NT2/D1 (cell line): ENCODE measurements around the gene MAB21L2.
"Not testable (repeated sequence)": the region's sequence is repeated elsewhere in the genome, so short reads cannot be mapped to it uniquely, and the experiment has no call there.

ENCODE experiments used
- DNase-seq: peaks from one replicate; pipeline ENCODE4 v3.0.0-alpha.2; 2011; ENCODE audit warnings: low read depth, low spot score
- H3K27me3 ChIP-seq: 2 replicates; pipeline ENCODE4 v1.6.0; 2011; ENCODE audit warnings: mild to moderate bottlenecking; ENCODE audit not compliant: insufficient read length, insufficient read depth
- H3K36me3 ChIP-seq: 2 replicates; pipeline ENCODE4 v1.6.1; 2011; ENCODE audit warnings: mild to moderate bottlenecking, low read length, mixed read lengths; ENCODE audit not compliant: insufficient read depth, insufficient read length
- H3K4me1 ChIP-seq: 2 replicates; pipeline ENCODE4 v1.5.1; 2011; ENCODE audit not compliant: insufficient read depth, insufficient read length
- H3K4me3 ChIP-seq: 2 replicates; pipeline ENCODE4 v1.5.1; 2011; ENCODE audit warnings: low read depth; ENCODE audit not compliant: insufficient read length
- H3K9ac ChIP-seq: 2 replicates; pipeline ENCODE4 v1.6.0; 2011; ENCODE audit warnings: low read depth; ENCODE audit not compliant: insufficient read length
- H3K9me3 ChIP-seq: 2 replicates; pipeline ENCODE4 v1.5.1; 2011; ENCODE audit warnings: mild to moderate bottlenecking, low read length; ENCODE audit not compliant: insufficient read depth
- SUZ12 ChIP-seq: IDR thresholded peaks from 2 replicates; pipeline ENCODE4 v1.6.1; 2011; ENCODE audit not compliant: insufficient read length, insufficient read depth; ENCODE audit errors: extremely low read depth
- YY1 ChIP-seq: IDR thresholded peaks from 2 replicates; pipeline ENCODE4 v1.6.1; 2011; ENCODE audit not compliant: insufficient read length, insufficient read depth
- ZNF274 ChIP-seq: IDR thresholded peaks from 2 replicates; pipeline ENCODE4 v1.6.1; 2011; ENCODE audit warnings: mild to moderate bottlenecking, low read depth, low read length

The MAB21L2 gene

GRCh38 chr4:150582146-150582872 is at the start of gene MAB21L2:
Gene MAB21L2, plus strand, starts transcription at chr4:150582151. Its CDS starts 879 bp downstream, at chr4:150583030.
- Histone ChIP-seq H3K9ac (peak within 1 kb of the TSS; percentile 64), H3K36me3 (no peaks in the 10 kb centered on the region), H3K4me3 (peak within 1 kb of the TSS; percentile 45), H3K27me3 (peaks cover 81% of the 10 kb centered on the region), H3K4me1 (peaks cover 3% of the 10 kb centered on the region), H3K9me3 (no peaks in the 10 kb centered on the region)
- DNase-seq: no peak
- TF ChIP-seq YY1 (no peak), ZNF274 (no peak), SUZ12 (no peak)

- Histone ChIP-seq H3K4me3 (no peak overlapping the region), H3K9ac (no peak overlapping the region), H3K36me3 (no peaks in the 10 kb centered on the region), H3K27me3 (no peaks in the 10 kb centered on the region), H3K9me3 (no peaks in the 10 kb centered on the region), H3K4me1 (no peaks in the 10 kb centered on the region)
- DNase-seq: no peak
- TF ChIP-seq YY1 (no peak), SUZ12 (no peak), ZNF274 (no peak)
Measured at GRCh38 chr4:150533673-150534072, 48.3 kb upstream of the MAB21L2 start.

- H3K4me1 ChIP-seq: no peaks in the 10 kb centered on the region
Measured at GRCh38 chr4:150534818-150535217, 47.1 kb upstream of the MAB21L2 start.

GRCh38 chr4:150537911-150538310 is 44.0 kb upstream of the MAB21L2 start:
- H3K9ac ChIP-seq, DNase-seq, H3K27me3 ChIP-seq, H3K9me3 ChIP-seq, H3K4me1 ChIP-seq, H3K36me3 ChIP-seq, H3K4me3 ChIP-seq: not testable (repeated sequence)

More at GRCh38 chr4:150534818-150535217, 47.1 kb upstream of the MAB21L2 start:
- DNase-seq: no peak
- TF ChIP-seq YY1 (no peak), SUZ12 (no peak), ZNF274 (no peak)
- Histone ChIP-seq H3K27me3 (no peaks in the 10 kb centered on the region), H3K4me3 (no peak overlapping the region), H3K9me3 (no peaks in the 10 kb centered on the region), H3K36me3 (no peaks in the 10 kb centered on the region), H3K9ac (no peak overlapping the region)

- DNase-seq: no peak
- Histone ChIP-seq H3K9ac (no peak overlapping the region), H3K27me3 (no peaks in the 10 kb centered on the region), H3K4me1 (no peaks in the 10 kb centered on the region), H3K4me3 (no peak overlapping the region), H3K36me3 (no peaks in the 10 kb centered on the region), H3K9me3 (no peaks in the 10 kb centered on the region)
- no peak for TF ChIP-seq YY1
- TF ChIP-seq SUZ12: no peak
- no peak for TF ChIP-seq ZNF274
Measured at GRCh38 chr4:150540536-150540935, 41.4 kb upstream of the MAB21L2 start.

GRCh38 chr4:150540959-150541360 is 41.0 kb upstream of the MAB21L2 start:
- H3K36me3 ChIP-seq: no peaks in the 10 kb centered on the region
- DNase-seq: no peak
- TF ChIP-seq SUZ12 (no peak), ZNF274 (no peak), YY1 (no peak)
- no peaks in the 10 kb centered on the region for H3K4me1 ChIP-seq
- H3K9ac ChIP-seq: no peak overlapping the region
- H3K4me3 ChIP-seq: no peak overlapping the region
- no peaks in the 10 kb centered on the region for H3K27me3 ChIP-seq
- H3K9me3 ChIP-seq: no peaks in the 10 kb centered on the region

GRCh38 chr4:150541681-150542080 is 40.3 kb upstream of the MAB21L2 start:
- Histone ChIP-seq H3K4me3 (no peak overlapping the region), H3K36me3 (no peaks in the 10 kb centered on the region), H3K9ac (no peak overlapping the region), H3K27me3 (no peaks in the 10 kb centered on the region), H3K4me1 (no peaks in the 10 kb centered on the region), H3K9me3 (no peaks in the 10 kb centered on the region)
- TF ChIP-seq YY1 (no peak), ZNF274 (no peak), SUZ12 (no peak)
- no peak for DNase-seq

- DNase-seq: no peak
- TF ChIP-seq SUZ12: no peak
- TF ChIP-seq ZNF274: no peak
- no peak for TF ChIP-seq YY1
- H3K27me3 ChIP-seq: no peaks in the 10 kb centered on the region
- no peaks in the 10 kb centered on the region for H3K36me3 ChIP-seq
- H3K9me3 ChIP-seq: no peaks in the 10 kb centered on the region
- no peak overlapping the region for H3K4me3 ChIP-seq
- no peaks in the 10 kb centered on the region for H3K4me1 ChIP-seq
- H3K9ac ChIP-seq: no peak overlapping the region
Measured at GRCh38 chr4:150543042-150543441, 38.9 kb upstream of the MAB21L2 start.
